ENCODE measurements around the gene DNAJB5.
A peak's percentile ranks its signal among the peaks of the same experiment; 100 is the strongest.

DNA sequence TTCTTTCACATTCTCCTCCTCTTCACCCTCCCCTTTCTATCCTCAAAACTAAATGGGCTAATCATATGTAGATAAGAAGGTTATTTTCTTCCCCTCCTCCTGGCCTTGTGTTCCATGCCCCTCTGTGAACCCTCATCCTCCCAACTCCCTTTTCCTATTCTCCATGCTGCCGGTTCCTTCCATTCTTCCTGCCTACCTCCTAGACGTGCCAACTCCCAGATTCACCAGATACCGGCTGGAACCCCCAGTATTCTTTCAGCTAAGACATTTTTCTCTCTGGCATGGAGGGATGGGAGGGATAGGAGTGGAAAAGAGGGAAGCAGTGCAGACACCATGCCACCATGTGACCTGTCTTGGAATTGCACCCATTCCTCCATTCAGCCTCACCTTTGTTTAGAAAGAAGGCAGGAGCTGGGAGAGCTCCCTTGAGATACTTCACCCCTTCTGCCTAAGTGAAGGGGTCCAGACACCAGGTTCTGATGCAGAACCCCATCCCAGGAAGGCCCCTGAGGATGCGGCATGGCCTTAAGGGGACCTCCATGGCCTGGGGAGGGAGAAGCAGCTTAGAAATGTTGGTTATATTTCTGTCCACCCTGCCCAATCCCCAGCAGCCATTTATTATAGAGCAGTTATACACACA, 4.8 kb downstream of the DNAJB5 start:
- TF ChIP-seq, protein P1, sequence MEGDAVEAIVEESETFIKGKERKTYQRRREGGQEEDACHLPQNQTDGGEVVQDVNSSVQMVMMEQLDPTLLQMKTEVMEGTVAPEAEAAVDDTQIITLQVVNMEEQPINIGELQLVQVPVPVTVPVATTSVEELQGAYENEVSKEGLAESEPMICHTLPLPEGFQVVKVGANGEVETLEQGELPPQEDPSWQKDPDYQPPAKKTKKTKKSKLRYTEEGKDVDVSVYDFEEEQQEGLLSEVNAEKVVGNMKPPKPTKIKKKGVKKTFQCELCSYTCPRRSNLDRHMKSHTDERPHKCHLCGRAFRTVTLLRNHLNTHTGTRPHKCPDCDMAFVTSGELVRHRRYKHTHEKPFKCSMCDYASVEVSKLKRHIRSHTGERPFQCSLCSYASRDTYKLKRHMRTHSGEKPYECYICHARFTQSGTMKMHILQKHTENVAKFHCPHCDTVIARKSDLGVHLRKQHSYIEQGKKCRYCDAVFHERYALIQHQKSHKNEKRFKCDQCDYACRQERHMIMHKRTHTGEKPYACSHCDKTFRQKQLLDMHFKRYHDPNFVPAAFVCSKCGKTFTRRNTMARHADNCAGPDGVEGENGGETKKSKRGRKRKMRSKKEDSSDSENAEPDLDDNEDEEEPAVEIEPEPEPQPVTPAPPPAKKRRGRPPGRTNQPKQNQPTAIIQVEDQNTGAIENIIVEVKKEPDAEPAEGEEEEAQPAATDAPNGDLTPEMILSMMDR (IDR thresholded peaks at IDR 0.05; ENCODE audit: low read depth, low read length) = peak; percentile 36; the same call in 1 of the 2 replicates
- no peak for TF ChIP-seq EZH2phosphoT487 (IDR thresholded peaks at IDR 0.05; ENCODE audit: low read depth)
